ENCODE measurements around the gene SBK3.
A peak's percentile ranks its signal among the peaks of the same experiment; 100 is the strongest.
"Not testable (repeated sequence)": the region's sequence is repeated elsewhere in the genome, so short reads cannot be mapped to it uniquely, and the experiment has no call there.

Gene SBK3

DNA sequence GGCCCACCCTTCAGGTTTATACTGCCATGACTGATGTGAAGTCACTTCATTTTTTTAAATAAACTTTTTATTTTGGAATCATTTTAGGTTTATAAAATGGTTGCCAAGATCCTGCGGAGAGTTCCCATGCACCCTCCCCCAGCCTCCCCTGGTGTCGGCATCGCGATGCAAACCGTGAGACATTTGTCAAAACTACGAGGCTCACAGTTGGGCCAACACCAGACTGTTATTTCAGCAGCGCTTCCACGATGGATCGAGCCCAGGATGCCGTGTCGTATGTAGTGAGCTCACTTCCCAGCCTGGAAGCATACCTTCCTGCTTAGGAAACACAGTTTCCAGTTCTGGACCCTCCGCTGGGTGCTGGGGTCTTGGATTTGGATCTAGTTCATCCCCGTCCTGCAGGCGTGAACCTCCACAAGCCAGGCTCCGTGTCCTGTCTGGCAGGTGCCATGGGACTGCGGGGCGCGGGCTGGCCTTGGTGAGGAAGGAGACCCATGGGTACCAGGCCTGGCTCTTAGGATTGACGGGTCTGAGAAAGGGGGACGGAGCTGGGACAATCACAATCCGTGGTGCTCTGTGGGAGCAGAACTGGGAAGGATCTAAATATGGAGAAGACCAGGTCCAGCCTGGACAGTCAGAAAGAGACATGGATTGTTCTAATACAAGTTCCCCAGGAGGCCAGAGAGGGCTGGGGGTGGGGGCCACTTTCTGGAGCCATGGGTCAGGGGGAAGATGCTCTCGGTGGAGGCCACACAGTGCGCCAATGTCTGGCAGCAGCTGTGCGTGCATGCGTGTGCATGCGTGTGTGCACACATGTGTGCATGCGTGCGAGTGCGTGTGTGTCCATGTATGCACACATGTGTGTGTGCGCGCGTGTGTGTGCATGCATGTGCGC lies 6.0 kb downstream of the SBK3 start:
- DNase-seq, result no peak

DNA sequence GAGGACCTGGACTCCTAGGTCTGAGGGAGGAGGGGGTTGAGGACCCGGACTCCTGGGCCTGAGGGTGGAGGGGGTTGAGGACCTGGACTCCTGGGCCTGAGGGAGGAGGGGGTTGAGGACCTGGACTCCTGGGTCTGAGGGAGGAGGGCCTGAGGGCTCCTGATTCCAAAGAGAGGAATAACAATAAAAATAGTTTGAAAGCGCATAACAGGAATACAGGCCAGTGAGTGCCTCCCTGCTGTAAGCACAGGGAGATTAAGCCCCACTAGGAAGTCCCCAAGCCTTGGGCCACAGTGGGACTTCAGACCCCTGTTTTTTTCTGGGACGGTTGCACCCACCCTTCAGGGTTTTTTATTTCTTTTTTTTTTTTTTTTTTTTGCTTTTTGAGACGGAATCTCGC lies 7.2 kb downstream of the SBK3 start:
- DNase-seq, result no peak

DNA sequence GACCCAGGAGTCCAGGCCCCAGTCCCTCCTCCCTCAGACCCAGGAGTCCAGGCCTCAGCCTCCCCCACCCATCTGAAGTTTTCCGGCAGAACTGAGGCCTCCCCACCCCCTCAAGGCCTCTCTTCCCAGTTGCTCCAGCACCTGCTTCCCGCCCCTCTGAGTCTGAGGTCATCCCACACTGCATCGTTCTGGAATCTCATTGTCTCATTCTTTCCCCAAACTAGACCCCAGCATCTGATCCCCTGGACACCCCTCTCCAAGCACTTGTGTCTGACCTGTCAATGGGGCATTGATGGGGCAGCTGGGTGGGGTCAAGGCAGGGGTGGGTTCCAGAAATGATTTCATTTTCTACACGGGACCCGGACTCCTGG lies 7.6 kb downstream of the SBK3 start:
- DNase-seq, result no peak

DNA sequence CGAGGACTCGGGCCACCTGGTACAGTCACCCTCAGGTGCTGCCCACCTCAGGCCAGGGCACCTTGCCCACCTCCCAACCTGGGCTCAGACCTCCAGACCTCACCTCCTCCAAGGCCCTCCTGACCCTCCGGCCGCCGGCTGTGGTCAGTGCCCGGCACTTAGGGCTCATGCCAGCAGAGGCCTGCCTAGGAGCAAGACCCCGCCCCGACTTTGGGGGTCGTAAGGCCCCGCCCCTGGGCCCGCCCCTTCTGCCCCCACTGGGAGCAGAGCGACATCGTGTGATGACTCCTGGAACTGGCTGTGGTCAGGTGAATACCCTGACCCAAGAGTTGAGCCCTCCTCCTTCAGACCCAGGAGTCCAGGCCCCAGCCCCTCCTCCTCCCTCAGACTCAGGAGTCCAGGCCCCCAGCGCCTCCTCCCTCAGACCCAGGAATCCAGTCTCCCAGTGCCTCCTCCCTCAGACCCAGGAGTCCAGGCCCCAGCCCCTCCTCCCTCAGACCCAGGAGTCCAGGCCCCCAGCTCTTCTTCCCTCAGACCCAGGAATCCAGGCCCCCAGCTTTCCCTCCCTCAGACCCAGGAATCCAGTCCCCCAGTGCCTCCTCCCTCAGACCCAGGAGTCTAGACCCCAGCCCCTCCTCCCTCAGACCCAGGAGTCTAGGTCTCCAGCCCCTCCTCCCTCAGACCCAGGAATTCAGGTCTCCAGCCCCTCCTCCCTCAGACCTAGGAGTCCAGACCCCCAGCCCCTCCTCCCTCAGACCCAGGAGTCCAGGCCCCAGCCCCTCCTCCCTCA lies 8.2 kb downstream of the SBK3 start, which contains the start of gene SBK2:
Gene SBK2 (minus strand): TSS at position 183 of the 790 bp plus-strand sequence. CDS start 839 bp downstream, outside the sequence.
- peak in 1 of 2 experiments; percentile 31 for DNase-seq

DNA sequence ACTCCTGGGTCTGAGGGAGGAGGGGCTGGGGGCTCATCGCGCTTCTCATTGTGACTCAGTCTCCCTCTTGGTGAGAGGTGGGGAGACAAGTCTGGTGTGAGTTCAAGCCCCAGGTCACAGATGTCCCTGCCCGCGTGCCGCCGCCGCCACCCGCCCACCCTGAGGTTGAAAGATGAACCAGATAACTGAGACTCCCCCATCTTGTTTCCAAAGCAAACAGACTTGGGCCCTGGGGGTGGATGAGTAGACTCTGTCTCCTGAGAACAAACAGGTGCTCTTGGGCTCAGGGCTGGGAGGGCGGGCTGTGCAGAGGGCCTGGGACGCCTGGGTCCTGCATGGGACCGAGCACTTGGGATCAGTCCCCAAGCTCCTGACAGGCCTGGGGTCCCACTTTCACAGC lies 9.0 kb downstream of the SBK3 start:
- no peak for DNase-seq

DNA sequence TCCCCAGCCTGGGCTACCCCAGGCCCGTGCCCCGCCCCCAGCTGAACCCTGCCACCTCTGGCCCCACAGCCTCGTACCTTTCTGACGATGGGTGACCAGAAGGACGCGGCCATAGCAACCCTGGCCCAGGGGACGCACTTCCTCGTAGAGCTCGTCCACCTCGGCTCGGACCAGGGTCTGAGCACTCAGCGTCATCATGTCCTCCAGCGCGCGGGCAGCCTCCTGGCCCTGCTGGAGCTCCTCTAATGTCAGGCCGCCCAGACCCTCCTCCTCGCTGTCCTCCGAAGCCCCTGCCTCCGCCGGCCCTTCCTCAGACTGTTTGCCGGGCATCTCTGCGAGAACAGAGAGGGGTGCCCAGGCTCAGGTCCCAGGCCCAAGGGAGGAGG lies 9.4 kb downstream of the SBK3 start:
- no peak for DNase-seq

DNA sequence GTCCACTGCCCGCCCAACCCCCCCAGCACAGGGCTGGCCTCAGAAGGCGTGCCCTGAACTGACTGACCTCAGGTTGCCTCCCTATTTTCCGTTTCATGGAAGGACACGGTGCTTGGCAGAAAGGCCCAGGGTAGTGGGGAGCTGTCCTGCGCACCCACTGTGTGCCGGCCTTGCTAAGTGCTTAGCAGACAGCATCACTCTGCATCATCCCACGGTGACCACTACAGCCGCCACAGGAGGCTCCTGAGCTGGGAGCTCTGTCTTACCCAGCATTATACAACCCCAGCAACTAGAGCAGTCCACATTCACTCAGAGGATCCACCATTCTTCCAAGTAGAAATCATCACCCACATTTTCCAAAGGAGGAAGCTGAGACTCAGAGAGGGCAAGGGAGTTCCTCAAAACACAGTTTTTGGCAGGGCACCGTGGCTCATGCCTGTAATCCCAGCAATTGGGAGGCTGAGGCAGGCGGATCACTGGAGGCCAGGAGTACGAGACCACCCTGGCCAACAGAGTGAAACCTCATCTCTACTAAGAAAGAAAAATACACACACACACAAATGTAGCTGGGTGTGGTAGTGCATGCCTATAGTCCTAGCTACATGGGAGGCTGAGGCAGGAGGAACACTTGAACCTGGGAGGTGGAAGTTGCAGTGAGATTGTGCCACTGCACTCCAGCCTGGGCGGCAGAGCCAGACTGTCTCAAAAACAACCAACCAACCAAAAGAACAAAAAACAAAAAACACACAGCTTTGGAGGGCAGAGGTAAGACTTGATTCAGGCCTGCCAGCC lies 10.0 kb downstream of the SBK3 start:
- no peak for DNase-seq

DNA sequence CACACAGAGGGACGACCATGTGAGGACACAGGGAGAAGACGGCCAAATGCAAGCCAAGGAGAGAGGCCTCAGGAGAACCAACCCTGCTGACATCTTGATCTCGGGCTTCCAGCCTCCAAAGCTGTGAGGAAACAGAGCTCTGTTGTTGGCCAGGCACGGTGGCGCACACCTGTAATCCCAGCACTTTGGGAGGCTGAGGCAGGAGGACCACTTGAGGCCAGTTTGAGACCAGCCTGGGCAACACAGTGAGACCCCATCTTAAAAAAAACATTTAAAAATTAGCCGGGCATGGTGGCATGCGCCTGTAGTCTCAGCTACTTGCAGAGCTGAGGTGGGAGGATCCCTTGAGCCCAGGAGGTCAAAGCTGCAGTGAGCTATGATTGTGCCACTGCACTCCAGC lies 11.1 kb downstream of the SBK3 start:
- not testable (repeated sequence) for DNase-seq

DNA sequence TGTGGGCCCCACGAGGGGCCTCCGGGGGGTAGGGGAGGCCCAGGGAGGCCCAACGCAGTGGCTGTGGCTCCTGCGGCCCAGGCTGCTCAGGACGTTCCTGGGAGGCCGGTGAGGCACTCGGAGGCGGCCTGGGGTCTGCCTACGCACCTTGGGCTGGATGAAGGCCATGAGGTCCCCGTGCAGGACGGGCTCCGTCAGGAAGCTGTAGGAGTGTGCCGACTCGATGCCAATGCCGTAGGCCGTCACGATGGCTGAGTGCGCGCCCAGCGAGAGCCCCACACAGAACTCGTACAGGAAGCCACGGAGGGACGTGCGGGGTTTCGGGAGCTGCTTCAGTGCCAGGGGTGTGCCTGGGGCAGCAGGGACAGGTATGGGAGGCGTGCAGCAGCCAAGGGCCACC lies 14.3 kb downstream of the SBK3 start:
- no peak for DNase-seq

DNA sequence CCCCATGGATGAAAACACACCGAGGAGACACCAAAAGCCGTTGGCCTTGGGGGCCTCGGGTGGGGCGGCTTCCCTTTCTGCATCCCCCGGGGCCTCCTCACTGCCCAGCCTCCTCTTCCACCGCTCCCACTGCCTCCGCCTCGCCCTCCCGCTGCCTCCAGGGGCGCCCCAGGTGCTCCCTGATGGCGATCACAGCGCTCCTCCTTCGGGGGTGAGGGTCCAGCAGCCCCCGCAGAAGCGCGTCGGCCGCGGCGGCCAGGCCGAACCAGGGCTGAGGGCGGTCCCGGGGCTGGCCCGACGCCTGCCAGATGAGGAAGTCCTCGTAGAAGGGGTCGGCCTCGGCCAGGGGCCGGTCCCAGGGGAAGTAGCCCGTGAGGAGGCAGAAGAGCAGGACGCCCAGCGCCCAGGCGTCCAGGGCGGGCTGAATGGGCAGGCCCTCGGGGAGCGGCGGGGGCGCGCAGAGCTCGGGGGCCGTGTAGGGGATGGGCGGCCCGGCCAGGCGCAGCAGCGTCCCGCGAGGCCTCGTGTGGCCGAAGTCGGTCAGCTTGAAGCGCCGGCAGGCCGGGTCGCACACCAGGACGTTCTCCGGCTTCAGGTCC lies 15.6 kb downstream of the SBK3 start:
- DNase-seq, result no peak

DNA sequence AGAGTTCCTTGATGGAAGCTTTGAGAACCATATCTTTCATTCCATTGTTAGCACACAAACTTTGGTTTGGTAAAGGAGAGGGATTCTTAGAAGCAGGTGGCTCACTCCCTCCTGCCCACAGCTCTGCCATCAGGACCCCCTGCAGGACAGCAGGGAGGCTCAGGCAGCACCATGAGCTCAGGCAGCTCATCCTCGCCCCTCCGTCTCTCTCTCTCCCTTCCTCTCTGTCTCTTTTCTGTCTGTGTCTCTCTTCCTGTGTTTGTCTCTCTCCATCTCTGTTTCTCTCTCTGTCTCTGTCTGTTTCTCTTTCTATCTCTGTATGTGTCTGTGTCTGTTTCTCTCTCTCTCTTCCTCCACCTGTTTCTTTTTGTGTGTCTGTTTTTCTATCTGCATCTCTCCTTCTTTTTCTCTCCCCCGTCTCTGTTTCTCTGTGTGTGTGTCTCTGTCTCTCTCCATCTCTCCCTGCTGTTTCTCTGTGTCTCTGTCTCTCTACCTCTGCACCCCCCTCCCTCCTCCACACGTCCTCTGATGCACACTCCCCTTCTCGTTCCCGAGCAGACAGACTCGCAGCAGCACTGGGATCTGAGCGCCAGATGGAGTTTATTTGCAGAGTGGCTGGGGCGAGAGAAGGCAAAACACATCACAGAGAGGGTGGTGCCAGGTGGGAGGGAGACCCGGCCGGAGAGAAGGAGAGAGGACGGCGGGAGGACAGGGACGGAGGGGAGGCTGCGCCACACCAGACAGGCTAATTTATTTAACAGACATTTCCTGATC lies 17.1 kb downstream of the SBK3 start:
- DNase-seq, result peak; percentile 34 to 37

DNA sequence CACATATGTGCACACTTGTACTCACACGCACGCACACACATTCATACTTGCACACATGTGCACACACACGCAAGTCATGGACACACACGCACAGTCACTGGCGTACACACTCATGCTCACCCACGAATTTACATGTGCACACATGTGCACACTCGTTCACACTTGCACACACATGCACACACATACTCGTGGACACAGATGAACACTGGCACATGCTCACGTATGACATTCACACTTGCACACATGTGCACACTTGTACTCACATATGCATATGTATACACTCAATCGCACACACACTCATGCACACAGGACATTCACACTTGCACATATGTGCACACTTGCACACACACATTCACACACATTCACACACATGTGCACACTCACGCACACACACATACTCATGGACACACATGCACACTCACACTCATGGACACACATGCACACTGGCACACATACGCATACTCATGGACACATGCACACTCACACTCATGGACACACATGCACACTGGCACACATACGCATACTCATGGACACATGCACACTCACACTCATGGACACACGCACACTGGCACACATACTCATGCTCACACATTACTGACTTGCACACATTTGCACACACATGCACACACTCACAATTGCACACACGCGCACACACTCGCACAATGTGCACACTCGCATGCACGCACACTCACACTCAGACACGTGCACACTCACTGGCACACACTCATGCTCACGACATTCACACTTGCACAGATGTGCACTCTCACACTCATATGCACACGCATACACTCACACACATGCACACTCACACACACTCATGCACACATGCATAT lies 17.9 kb downstream of the SBK3 start:
- no peak for DNase-seq

DNA sequence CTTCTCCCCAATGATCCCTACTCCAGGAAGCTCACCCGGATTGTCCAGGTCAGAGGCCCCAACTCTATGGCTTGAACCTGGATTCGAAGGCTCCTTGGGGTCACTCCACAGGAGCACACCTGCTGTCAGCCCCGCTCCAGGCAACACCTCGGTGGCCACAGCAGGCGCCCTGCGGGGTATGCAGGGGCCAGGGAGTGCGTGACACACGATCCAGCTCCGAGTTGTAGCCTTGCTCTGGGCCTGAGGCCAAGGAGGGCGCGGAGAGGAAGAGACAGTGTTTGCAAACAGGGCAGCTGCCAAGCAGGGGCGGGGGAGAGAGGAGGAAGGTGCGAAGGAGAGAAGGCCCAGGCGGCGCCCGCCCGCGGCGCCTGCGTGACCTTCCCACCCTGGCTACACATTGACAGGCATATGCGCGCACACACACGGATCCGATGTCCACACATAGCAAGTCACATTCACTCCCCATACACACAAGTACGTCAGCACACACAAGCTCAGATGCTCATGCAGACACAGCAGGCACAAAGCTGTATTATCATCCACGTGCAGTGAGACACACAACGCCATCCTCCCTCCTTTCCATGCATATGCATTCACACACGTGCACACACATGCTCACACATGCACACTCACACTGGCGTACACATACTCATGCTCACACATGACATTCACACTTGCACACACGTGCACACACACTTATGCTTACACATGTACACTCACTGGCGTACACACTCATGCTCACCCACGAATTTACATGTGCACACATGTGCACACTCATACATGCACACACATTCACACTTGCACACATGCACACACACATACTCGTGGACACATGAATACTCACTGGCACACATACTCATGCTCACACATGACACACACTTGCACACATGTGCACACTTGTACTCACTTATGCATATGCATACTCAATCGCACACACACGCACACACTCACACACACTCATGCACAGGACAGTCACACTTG lies 18.8 kb downstream of the SBK3 start:
- no peak for DNase-seq

DNA sequence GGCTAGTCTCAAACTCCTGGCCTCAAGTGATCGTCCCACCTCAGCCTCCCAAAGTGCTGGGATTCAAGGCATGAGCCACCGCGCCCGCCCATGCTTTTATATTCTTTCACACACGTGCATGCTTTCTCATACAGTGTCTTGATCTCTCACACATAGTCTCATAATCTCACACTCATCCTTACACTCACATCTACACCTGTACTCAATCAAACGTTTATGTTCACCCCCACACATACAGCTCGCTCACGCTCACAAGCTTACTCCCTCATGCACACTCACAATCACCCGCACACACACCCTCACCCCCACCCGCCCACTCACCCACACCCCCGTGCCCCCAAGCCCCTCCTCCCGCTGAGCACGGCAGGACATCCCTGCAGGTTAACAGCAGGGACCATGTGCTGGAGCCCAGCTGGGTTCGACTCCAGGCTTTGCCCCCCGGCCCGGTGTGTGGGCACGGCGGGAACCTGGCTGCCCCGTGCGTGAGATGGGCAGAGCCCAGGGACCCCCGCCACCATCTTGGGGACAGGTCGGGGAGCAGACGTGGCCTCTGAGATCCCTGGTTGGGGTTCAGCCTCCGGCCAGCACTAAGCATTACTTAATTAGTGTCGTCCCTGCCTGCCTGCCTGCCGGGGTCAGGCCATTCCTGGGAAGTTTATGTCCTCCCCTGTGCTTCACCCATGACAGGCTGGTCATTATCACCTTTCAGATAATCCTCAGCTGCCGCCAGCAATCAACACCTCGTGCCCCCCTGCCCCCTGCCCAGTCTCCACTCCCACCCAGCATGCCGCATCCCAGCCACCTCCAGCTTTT lies 19.8 kb downstream of the SBK3 start:
- no peak for DNase-seq

DNA sequence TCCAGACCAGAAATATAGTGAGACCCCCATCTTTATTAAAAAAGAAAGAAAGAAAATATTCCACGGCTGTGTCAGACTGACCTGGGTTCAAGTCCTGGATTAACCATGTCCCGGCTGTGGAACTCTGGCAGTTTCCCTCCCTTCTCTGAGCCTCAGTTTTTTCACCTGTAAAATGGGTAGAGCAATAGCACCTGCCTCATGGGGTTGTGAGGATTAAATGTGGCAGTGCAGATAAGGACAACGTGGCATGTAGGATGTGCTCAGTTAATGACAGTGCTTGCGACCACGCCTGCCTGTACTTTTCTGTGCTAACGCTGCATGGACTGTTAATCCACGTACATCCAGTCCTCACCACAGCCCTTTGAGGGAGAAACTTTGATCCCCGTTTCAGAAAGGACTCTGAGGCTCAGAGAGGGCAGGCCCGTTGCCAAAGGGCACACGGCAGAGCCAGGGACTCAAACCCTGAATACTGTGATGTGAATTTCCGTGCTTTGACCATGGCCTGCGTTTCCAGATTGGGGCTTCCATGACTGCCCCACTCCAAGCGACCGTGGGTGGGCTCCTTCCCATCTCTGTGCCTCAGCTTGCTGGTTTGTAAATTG lies 24.6 kb downstream of the SBK3 start:
- DNase-seq, result no peak

DNA sequence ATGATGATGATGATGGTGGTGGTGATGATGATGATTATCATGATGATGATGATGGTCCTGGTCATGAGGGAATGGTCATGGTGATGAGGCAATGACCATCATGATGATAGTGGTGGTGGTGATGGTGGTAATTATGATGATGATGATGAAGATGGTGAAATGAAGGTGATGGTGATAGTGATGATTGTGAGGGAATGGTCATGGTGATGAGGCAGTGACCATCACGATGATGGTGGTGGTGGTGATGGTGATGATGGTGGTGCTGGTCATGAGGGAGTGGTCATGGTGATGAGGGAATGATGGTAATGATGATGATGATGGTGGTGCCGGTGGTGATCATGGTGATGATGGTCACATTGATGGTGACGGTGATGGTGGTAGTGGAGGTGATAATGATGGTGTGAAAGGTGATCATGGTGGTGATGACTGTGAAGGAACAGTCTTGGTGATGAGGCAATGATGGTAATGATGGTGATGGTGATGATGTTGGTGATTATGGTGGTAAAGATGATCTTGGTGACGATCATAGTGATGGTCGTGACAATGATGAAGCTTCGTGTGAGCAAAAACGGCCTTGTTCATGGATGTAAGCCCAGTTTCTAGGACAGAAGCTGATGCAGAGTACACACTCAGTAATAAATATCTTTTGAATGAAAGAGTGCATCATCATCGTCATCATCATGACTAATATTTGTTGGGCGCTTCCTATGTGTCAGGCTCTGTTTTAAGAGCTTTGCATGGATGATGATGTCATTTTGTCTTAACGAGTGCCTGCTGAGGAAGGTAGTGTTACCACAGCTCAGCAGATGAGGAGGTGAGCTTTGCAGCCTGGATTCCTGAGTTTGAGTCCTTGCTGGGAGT lies 25.7 kb downstream of the SBK3 start:
- no peak for DNase-seq

DNA sequence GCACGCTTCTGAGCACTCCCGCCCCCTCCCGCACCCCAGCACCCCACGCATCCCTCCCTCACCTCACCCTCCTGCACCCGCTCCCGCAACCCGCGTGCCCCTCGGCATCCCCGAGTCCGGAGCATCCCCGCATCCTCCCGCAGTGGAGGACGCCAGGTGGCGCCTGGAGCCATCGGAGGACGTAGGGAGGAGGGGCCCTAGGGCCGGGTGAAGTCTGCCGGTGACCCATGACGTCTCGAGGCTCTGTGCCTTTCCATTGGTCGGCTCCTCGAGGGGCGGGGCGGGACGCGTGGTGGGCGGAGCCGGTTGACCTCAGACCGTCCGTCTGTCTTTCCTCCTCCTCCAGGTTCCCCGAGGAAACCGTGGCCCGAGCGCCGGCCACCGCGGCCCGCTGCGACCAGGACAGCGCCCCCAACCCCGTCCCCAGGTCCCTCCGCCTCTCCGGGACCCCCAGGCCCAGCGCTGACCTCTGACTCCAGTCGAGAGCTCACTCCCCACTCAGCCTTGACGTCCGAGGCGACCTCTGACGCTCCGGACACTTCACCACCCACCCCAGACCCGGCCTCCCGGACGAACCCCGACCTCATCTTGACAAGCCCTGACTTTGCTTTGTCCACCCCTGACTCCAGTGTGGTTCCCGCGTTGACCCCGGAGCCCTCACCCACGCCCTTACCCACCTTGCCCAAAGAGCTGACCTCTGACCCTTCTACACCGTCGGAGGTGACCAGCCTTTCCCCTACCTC lies 28.3 kb downstream of the SBK3 start:
- DNase-seq, result peak; percentile 75 to 97
